Esophagus squamous epithelium (tissue), 4 donors: Measurements from ENCODE around the gene MAGI1.

Source experiments
- POLR2A ChIP-seq, 4 donors: fragments of 450-650 bp; IDR thresholded peaks; one replicate each; pipeline ENCODE4 v1.6.1; 2017; ENCODE audit warnings: antibody characterized with exemption in 4 of 4, mild to moderate bottlenecking in 4 of 4, moderate library complexity in 3 of 4
- TF ChIP-seq, protein P1 (sequence below), 6 experiments: fragments of 450-650 bp in 4 of 6; fragments of 200-600 bp in 2 of 6; sonication (generic) in 2 of 6; IDR thresholded peaks; one replicate each; pipeline ENCODE4 v1.5.1; 2016 to 2019; ENCODE audit warnings: antibody characterized with exemption in 6 of 6, mild to moderate bottlenecking in 4 of 6, moderate library complexity in 4 of 6

DNA sequence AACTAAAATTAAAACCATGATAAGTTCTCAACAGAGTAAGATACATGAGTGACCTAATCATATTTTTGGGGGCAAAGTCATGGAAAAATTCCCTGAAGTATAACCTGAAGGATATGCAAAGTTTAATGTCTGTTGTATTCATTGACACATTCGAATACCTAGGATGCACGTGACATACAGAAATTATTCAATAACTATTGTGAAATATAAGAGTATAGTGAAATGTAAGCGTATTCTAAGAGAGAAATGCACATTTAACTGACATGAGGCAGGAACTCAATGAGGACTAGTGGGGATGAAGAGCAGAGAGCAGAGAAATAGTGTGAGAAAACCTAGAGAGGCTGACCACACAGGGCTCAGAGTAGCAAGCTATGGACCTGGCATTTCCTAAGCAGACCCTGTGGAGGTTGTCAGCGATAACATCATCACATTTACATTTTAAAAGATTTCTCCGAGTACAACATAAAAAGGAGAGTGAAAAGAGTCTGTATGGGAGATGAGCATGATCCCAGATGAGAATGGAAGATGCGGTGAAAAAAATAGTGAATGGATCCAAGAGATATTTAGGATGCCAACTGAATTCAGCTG, 588.8 kb downstream of the MAGI1 start:
- TF ChIP-seq, protein P1, sequence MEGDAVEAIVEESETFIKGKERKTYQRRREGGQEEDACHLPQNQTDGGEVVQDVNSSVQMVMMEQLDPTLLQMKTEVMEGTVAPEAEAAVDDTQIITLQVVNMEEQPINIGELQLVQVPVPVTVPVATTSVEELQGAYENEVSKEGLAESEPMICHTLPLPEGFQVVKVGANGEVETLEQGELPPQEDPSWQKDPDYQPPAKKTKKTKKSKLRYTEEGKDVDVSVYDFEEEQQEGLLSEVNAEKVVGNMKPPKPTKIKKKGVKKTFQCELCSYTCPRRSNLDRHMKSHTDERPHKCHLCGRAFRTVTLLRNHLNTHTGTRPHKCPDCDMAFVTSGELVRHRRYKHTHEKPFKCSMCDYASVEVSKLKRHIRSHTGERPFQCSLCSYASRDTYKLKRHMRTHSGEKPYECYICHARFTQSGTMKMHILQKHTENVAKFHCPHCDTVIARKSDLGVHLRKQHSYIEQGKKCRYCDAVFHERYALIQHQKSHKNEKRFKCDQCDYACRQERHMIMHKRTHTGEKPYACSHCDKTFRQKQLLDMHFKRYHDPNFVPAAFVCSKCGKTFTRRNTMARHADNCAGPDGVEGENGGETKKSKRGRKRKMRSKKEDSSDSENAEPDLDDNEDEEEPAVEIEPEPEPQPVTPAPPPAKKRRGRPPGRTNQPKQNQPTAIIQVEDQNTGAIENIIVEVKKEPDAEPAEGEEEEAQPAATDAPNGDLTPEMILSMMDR (IDR thresholded peaks at IDR 0.05) = no peak
- no peak for TF ChIP-seq POLR2A (IDR thresholded peaks at IDR 0.05)
